ENCODE measurements around the gene BMP7.

BMP7 gene

DNA sequence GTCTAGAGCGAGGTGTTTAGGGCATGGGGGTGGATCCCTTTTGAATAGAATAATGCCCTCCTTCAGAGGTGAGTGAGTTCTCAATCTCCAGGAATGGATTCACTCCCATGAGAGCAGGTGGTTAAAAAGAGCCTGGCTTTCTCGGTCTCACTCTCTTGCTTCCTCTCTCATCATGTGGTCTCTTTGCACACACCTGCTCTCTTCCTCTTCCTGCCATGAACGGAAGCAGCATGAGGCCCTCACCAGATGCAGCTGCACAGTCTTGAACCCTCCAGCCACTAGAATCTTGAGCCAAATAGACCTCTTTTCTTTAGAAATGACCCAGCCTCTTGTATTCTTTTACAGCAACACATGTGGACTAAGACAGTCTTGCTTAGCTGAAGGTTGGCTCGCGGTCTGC is 119.3 kb downstream of the BMP7 start:
- no peak for DNase-seq (ENCODE audit: low read depth)

DNA sequence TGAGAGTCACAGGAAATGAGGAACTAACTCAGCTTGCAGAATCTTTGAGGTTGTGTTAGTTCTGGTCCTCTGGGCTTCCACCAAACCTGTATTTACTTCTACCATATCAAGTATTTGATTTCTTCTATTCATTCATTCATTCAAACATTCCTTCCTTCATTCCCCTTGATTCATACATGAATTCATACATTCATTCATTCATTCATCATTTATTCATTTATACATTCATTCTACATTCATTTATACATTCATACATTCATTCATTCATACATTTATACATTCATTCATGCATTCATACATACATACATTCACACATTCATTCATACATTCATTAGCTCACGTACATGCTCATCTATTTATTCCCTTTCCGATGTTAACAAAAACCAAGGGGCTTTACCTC is 120.3 kb downstream of the BMP7 start:
- no peak for DNase-seq (ENCODE audit: low read depth)

DNA sequence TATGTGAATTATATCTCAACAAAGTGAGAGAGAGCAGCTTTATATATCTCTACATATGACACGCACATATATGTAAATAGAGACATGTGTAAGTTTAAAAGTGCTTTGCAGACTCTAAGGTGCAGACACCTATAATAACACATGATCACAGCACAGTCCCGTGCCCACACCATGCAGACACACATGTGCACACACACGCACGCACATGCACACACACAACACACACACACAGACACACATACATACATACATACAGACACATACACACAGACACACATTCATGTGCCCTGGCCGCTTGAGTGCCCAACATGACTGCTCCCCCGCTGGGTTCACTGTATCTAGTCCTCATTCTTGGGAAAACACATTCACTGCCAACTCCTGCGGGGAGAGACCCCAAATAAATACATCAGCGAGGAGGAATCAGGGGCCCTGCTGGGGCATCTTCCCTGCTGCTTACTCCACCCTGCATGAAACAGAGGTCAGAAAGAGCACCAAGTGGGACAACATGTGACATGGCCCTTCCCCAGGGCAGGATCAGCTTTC is 121.3 kb downstream of the BMP7 start:
- DNase-seq (ENCODE audit: low read depth), result no peak

DNA sequence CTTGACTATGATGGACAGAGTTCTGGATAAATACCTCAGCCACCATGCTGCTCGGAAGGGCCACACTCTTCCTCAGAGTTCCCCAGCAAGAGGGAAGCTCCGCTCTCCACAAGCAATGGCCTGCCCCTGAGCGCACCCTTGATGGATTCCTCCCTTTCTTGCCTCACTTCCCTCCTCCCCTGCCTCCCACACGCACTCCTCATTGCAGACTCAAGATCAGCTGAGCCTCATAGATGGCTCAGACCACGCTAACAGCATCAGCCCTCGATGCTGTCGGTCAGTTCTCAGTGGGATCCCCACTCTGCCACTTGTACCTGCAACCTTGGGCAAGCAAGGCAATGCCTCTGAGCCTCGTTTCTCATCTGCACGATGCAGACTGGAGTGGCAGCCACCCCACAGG is 123.3 kb downstream of the BMP7 start:
- no peak for DNase-seq (ENCODE audit: low read depth)

GRCh38 chr20:57142667-57143066 is 123.8 kb downstream of the BMP7 start:
- no peak for DNase-seq (ENCODE audit: low read depth)

GRCh38 chr20:57141492-57141891 is 124.9 kb downstream of the BMP7 start:
- DNase-seq (ENCODE audit: low read depth), result no peak

DNA sequence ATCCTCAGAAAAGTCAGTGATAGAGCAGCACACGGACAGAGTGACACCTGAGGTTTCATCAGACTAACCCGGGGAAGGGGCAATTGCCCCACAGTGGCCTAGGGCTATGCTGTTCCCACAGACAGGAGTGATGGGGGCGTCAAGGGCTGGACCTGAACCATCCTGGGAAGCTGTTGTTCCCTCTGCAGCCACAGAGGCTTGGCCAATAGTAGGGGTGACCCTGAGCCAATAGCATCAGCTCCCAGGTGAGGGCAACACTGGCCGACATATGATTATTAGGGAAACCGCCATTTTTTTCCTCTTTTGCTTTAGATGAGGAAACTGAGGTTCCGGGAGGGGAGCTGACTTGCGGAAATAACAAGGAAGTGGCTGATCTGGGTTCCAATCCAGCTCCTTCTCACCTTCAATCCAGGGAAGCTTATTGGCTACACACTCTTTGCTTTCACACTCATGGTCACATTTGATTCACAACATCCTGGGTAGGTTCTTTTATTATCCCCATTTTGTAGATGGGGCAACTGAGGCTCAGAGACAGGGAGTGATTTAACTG is 126.0 kb downstream of the BMP7 start:
- no peak for DNase-seq (ENCODE audit: low read depth)

DNA sequence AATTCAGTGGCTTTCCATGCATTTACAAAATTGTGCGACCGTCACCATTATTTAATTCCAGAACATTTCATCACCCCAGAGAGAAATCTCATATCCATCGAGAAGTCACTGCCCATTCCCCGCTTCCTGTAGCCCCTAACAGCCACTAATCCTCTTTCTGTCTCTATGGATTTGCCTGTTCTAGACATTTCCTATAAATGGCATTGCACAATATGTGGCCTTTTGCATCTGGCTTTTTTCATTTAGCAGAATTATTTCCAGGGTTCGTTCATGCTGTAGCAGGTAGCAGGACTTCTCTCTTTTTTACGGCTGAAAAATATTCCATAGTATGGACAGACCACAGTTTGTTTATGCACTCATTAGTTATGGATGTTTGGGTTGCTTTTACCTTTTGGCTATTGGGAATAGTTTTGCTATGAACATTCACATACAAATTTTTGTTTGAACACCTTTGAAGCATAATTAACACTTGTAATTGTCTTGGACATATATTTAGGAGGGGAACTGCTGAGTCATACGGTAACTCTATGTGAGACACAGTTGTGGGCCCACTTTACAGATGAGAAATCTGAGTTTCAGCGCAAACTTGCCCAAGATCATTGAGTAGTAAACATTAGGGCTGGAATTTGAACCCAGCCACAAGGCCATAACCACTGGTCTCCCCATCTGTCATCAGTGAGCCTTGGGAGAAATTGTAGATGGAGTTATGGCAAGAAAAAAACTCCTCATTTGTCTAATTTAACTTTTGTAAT is 126.9 kb downstream of the BMP7 start:
- no peak for DNase-seq (ENCODE audit: low read depth)

DNA sequence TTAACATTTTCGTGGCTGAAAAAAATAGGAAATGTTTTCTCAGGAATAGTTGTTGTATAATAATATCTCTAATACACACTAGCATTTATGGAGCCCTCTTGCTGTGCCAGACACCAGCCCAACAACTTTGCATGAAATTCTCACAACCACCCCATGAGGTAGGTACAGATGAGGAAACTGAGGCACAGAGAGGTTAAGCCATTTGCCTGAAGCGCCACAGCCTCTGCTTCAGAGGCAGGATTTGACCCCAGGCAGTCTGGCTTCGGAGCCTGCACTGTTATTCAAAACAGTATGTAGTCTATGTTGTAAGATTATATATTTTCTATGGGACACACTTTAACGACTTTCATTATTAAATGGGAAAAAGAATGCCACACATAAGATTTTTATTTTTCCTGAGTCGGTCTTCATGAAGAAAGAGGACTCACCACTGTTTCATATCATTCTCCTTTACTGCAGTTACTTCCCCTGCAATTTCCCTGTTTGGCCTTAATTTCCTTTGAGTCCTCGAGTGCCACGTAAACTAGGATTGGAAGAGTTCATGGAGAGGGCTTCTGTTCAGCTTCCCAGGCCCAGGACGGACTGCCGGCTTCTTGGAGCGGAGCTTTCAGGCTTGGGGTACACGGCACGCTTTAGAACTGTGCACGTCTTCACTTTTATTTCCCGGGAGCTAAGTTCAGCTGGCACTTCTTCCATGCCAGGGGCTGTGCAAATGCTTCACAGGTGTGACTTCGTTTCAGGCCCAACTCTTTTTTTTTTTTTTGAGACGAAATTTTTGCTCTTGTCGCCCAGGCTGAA is 128.0 kb downstream of the BMP7 start:
- no peak for DNase-seq (ENCODE audit: low read depth)

DNA sequence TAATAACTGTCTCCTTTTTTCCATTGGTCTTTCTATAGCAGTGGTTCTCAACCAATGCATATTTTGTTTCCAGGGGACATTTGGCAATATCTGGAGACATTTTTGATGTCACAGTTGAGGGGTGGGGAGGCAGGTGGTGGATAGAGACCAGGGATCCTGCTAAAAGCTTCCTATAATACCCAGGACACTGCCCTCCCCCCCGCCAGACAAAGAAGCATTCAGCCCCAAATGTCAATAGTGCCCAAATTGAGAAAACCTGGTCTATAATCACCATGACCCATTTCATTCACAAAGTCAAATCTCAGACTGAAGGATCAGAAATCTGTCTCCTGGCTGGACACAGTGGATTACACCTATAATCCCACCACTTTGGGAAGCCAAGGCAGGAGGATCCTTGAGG is 128.8 kb downstream of the BMP7 start:
- DNase-seq (ENCODE audit: low read depth), result no peak

DNA sequence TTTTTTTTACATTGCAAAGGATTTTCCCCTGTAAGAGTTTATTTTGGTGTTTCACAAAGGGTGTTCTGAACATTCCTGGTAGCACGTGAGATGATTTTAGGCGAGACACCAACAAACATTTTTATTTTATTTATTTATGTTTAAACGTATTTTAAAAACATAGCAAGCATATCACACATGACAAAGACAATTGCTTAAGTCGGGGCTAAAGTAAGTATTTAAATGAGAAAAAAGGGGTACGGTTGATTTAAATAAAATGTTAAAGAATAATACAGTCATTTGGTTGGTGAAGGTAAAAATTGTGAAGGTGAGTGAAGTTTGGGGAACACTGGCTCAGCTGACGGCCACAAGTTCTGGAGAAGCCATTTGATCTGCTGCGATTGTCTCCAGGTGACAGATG is 129.7 kb downstream of the BMP7 start:
- DNase-seq (ENCODE audit: low read depth), result no peak

DNA sequence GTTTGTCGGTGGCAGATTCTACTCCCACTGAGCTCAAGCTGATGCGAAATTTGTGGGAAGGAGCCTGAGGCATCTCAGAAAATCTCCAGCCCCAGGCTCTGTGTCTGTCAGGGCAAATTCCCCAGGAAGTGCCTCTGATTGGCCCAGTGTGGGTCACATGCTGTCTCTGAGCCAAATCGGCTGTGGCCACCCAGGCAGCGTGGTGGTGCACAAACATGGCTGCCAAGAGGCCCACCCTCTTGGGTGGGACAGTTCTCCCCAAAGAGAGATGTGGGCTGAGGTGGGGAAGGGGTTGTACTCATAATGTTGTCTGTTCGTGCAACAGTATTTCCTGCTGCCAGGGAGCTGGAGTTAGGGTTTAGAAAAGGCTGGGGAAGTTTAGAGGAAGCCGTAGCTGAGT is 130.6 kb downstream of the BMP7 start:
- DNase-seq (ENCODE audit: low read depth), result no peak

DNA sequence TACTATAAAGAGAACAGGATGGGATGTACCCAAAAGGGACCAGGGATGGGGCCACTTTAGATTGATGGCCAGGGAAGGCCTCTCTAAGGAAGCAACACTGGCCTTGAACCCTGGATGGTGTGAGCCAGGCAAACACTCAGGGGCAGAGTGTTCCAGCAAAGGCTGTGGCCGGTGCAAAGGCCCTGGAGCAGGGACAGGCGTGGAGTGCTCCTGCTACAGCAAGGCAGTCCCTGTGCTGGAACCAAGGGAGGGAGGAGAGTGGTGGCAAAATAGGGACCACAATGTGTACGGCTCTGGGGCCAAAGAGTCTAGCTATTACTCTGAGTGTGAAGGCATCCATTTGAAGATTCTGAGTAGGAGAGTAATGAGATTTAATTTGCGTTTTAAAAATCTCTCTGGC is 131.6 kb downstream of the BMP7 start:
- no peak for DNase-seq (ENCODE audit: low read depth)

DNA sequence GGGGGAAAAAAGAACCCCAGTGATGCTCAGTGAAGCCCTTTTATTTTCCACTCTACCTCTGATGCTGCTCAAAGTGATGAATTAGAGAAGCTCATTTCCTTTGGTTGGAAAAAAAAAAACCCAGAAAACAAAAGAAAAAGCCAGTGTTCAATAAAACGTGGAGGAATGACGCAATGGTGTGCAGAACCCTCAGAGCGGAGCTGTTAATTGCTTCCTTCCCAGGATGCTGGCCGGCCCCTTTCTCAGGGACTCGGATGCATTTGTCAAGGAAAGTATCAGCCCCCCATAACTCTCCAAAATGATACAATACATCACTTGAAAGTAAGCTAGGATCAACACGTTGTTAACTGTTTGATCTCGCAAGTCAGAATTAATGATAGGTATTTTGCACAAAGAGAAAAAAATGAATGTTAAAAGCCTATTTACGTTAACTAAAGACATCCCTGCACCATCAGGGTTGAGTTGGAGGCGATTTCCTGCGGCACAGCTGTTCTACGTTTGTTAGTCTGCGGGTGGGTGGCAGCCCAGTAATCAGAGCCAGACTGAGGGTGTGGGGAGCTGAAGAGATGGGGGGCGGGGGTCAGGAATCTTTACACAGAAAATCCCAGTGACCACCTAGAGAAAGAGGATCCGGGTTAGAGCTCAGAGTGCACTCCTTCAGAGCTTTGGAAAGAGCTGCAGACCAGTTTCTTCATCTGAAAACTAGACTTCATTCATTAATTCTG is 132.4 kb downstream of the BMP7 start:
- DNase-seq (ENCODE audit: low read depth), result no peak

DNA sequence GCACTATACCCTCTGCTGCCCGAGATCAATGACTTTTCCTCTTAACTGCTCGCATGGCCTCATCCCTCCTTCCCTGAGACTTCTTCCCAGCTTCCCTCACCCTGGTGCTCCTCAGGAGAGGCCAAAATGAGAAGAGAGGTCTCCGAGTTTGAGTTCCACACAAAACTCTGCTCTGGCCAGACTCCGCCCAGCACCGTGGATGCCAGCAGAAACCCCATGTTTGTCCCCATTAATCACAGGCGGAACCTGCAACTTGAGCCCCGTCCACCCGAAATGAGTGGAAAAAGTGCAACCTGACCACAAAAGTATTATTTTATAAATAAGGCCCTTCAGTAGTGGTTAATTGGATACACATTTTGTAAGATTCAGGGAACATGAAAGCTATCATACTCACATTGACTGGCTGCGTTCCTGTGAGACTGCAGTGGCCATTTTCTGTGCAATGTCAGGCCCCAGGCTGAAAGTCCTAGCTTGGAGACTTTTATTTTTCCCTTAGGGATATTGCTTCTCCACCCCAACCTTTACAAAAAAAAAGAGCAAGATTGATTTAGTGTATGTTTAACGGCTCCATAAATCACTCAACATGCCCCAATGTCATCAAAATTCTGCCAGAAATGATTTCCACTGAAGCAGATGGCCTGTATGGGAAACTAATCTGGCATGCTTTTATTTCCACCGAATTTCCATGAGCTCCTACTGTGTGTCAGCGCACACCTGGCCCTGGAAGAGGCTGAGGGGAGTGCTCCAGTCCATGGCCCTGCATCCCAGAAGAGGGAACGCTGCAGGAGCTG is 134.6 kb downstream of the BMP7 start:
- DNase-seq (ENCODE audit: low read depth), result no peak

- DNase-seq (ENCODE audit: low read depth), result no peak
These were observed 135.4 kb downstream of the BMP7 start for GRCh38 chr20:57131077-57131476.

GRCh38 chr20:57130160-57130772 is 136.2 kb downstream of the BMP7 start:
- no peak for DNase-seq (ENCODE audit: low read depth)

DNA sequence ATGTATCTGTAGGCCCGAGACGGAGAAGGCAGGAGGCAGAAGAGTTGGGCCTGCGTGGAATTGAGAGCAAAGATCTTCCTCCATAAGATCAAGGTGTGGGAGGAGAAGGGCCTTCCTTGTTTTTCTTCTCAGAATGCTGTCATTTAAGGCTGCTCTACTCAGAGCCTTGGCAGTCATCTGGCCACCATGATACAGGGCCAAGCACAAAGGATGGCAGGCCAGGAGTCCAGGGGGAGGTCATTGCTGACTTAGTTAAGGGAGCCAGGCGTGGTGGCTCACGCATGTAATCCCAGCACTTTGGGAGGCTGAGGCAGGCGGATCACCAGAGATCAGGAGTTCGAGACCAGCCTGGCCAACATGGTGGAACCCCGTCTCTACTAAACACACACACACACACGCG is 137.1 kb downstream of the BMP7 start:
- DNase-seq (ENCODE audit: low read depth), result no peak

GRCh38 chr20:57128044-57128757 is 138.2 kb downstream of the BMP7 start:
- no peak for DNase-seq (ENCODE audit: low read depth)

- no peak for DNase-seq (ENCODE audit: low read depth)
These were observed 139.9 kb downstream of the BMP7 start for GRCh38 chr20:57126481-57127092.
